ENCODE data around the gene CCS. TPM values are rescaled to one million over a fixed set of nuclear protein-coding genes. Genes with fewer than 3 reads are reported as not detected.

CCS gene
- total RNA-seq, 1 experiment from 2014 or later = 47.2 TPM

DNA sequence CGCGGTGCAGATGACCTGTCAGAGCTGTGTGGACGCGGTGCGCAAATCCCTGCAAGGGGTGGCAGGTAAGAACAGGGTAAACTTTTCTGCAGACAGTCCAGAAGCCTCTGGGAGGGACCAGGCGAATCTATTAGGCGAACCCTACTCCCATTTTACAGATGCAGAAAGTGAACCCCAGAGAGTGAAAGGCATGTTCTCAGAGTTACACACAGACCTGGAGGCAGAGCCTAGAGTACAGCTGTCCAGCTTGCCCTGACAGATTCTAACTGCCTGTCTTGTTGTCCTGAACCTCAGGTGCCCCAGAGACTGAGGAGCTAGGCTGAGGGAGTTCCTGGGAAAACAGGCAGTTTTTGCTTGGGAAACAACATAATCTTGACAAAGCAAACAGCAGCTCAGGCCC lies 665 bp downstream of the CCS start:
- Histone ChIP-seq H3K9me2 (ENCODE audit: insufficient read depth) (no peaks in the 10 kb centered on the region), H2AFZ (peak overlapping the region; percentile 97), H3K27me3 (ENCODE audit: insufficient read depth, low read depth) (no peaks in the 10 kb centered on the region), H3K27ac (no peak overlapping the region), H3F3A (ENCODE audit: insufficient read depth, low read depth) (peaks cover 6% of the 10 kb centered on the region; the same call in 1 of the 2 replicates), H3K4me3 (peak overlapping the region; percentile 90), H3K4me1 (replicated peaks; ENCODE audit: insufficient read depth) (peaks cover 16% of the 10 kb centered on the region), H3K4me2 (peak overlapping the region; percentile 94), H3K79me2 (ENCODE audit: low read depth) (peaks cover 18% of the 10 kb centered on the region), H4K20me1 (ENCODE audit: insufficient read depth) (no peaks in the 10 kb centered on the region), H3K9me3 (ENCODE audit: insufficient read depth, low read depth) (no peaks in the 10 kb centered on the region), H3K36me3 (ENCODE audit: low read depth) (no peaks in the 10 kb centered on the region; the same call in 1 of the 2 replicates)
- no peak for TF ChIP-seq EZH2 (IDR thresholded peaks at IDR 0.05; ENCODE audit: low read depth)
- TF ChIP-seq, protein P1, sequence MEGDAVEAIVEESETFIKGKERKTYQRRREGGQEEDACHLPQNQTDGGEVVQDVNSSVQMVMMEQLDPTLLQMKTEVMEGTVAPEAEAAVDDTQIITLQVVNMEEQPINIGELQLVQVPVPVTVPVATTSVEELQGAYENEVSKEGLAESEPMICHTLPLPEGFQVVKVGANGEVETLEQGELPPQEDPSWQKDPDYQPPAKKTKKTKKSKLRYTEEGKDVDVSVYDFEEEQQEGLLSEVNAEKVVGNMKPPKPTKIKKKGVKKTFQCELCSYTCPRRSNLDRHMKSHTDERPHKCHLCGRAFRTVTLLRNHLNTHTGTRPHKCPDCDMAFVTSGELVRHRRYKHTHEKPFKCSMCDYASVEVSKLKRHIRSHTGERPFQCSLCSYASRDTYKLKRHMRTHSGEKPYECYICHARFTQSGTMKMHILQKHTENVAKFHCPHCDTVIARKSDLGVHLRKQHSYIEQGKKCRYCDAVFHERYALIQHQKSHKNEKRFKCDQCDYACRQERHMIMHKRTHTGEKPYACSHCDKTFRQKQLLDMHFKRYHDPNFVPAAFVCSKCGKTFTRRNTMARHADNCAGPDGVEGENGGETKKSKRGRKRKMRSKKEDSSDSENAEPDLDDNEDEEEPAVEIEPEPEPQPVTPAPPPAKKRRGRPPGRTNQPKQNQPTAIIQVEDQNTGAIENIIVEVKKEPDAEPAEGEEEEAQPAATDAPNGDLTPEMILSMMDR (conservative IDR thresholded peaks at IDR 0.05) = no peak
- intact Hi-C loops (cut with micrococcal nuclease; ENCODE audit: unreplicated experiment) = loop anchor here (2.0 kb wide), 1 partner anchor 23 kb away; the partner anchor contains the start of gene RBM14
- no TSS peak for BruUV-seq (replicated peaks)
- DNase-seq = no peak
- POLR2A ChIA-PET (ENCODE audit: unreplicated experiment) = interaction anchor here (0.6 kb wide), 1 partner anchor 70 kb away, joined by 3 read pairs; no protein-coding TSS in a partner anchor
- CTCF ChIA-PET = no interaction called here

DNA sequence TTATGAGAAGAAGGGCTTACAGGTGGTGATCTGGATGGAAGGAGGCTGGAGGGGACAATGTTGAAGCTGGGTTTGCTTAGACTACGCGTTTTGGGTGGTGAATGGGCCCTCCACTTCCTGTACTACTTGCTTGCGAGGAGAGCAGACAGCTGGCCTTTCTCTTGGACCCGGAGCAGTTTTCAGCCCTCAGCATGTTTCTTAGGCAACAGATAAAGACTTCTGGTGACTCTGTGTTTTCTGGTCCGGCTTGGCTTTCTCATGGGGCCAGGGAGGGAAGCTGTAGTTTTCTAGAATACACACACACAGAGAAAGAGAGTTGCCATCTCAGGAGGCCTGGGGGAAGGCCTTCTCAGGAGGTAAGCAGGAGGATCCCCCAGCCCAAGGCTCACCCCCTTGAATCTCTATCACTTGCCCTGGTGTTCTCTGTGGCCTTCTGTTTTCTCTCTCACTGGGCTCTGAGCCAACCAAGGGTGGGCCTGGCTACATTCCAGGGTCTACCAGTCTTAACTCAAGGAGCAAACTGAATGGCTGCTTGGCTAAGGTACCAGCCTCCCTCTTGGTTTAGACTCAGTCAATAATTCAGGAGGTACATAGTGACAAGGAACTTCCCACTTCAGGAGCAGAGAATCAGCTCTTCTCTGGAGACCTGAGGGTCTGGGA lies 2.4 kb downstream of the CCS start:
- Histone ChIP-seq H3K4me3 (no peak overlapping the region), H3K27me3 (ENCODE audit: insufficient read depth, low read depth) (no peaks in the 10 kb centered on the region), H3K9me2 (ENCODE audit: insufficient read depth) (no peaks in the 10 kb centered on the region), H3K4me2 (no peak overlapping the region), H3K79me2 (ENCODE audit: low read depth) (peaks cover 18% of the 10 kb centered on the region), H3K36me3 (ENCODE audit: low read depth) (no peaks in the 10 kb centered on the region; the same call in 1 of the 2 replicates), H2AFZ (no peak overlapping the region), H3F3A (ENCODE audit: insufficient read depth, low read depth) (peaks cover 6% of the 10 kb centered on the region; the same call in 1 of the 2 replicates), H3K27ac (no peak overlapping the region), H4K20me1 (ENCODE audit: insufficient read depth) (no peaks in the 10 kb centered on the region), H3K9me3 (ENCODE audit: insufficient read depth, low read depth) (no peaks in the 10 kb centered on the region), H3K4me1 (replicated peaks; ENCODE audit: insufficient read depth) (peaks cover 16% of the 10 kb centered on the region)
- intact Hi-C loops (cut with micrococcal nuclease; ENCODE audit: unreplicated experiment) = no loop called here
- TF ChIP-seq EZH2 (IDR thresholded peaks at IDR 0.05; ENCODE audit: low read depth) = no peak
- TF ChIP-seq, protein P1 (conservative IDR thresholded peaks at IDR 0.05) = no peak
- DNase-seq = no peak
- ChIA-PET CTCF (no interaction called here), POLR2A (ENCODE audit: unreplicated experiment) (no interaction called here)
- no TSS peak for BruUV-seq (replicated peaks)

DNA sequence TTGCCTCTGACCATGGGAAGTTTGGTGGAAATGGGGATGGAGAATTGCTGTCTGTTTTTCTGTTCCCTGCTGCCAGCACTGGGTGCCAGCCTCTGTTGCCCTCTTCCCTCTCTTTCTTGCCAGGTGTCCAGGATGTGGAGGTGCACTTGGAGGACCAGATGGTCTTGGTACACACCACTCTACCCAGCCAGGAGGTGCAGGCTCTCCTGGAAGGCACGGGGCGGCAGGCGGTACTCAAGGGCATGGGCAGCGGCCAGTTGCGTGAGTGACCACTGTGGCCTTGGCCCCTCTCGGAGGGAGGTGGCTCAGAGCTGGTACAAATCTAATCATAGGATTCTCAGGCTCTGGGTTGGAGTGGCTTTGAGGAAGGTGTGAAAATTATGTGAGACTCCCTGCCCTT lies 6.0 kb downstream of the CCS start:
- intact Hi-C loops (cut with micrococcal nuclease; ENCODE audit: unreplicated experiment) = no loop called here
- H3K27ac ChIP-seq = no peak overlapping the region
- H3K27me3 ChIP-seq (ENCODE audit: insufficient read depth, low read depth) = no peaks in the 10 kb centered on the region
- H3K9me3 ChIP-seq (ENCODE audit: insufficient read depth, low read depth) = no peaks in the 10 kb centered on the region
- H3K4me3 ChIP-seq = no peak overlapping the region
- H3K36me3 ChIP-seq (ENCODE audit: low read depth) = no peaks in the 10 kb centered on the region; the same call in 1 of the 2 replicates
- H3K79me2 ChIP-seq (ENCODE audit: low read depth) = peaks cover 9% of the 10 kb centered on the region; the same call in 1 of the 2 replicates
- ChIA-PET POLR2A (ENCODE audit: unreplicated experiment) (no interaction called here), CTCF (no interaction called here)
- H3F3A ChIP-seq (ENCODE audit: insufficient read depth, low read depth) = no peaks in the 10 kb centered on the region; the same call in 1 of the 2 replicates
- no peak overlapping the region for H2AFZ ChIP-seq
- no peak for DNase-seq
- TF ChIP-seq, protein P1 (conservative IDR thresholded peaks at IDR 0.05) = no peak
- no peak for TF ChIP-seq EZH2 (IDR thresholded peaks at IDR 0.05; ENCODE audit: low read depth)
- no peaks in the 10 kb centered on the region for H3K9me2 ChIP-seq (ENCODE audit: insufficient read depth)
- H3K4me1 ChIP-seq (replicated peaks; ENCODE audit: insufficient read depth) = peaks cover 4% of the 10 kb centered on the region
- H4K20me1 ChIP-seq (ENCODE audit: insufficient read depth) = no peaks in the 10 kb centered on the region
- no peak overlapping the region for H3K4me2 ChIP-seq
- BruUV-seq (replicated peaks) = no TSS peak
